ENCODE data around the gene CLCN7.

Gene CLCN7

GRCh38 chr16:1439058-1439698 is 35.6 kb downstream of the CLCN7 start:
- no peak overlapping the region for H3K9ac ChIP-seq (ENCODE audit: low read depth, low read length)
- 92% methylated on average over 27 of the region's 27 CpGs for WGBS

GRCh38 chr16:1438229-1439057 is 36.4 kb downstream of the CLCN7 start:
- WGBS: 94% methylated on average over 35 of the region's 35 CpGs

More at GRCh38 chr16:1439058-1439698, 35.6 kb downstream of the CLCN7 start:
- Histone ChIP-seq H3K4me3 (ENCODE audit: low read length) (no peak overlapping the region), H3K27ac (ENCODE audit: low read depth, low read length) (no peak overlapping the region), H3K36me3 (ENCODE audit: insufficient read depth, low read length) (no peaks in the 10 kb centered on the region), H3K27me3 (ENCODE audit: insufficient read depth, low read length) (no peaks in the 10 kb centered on the region), H3K9me3 (ENCODE audit: insufficient read depth, low read depth, low read length) (no peaks in the 10 kb centered on the region), H3K4me1 (ENCODE audit: insufficient read depth, low read length) (no peaks in the 10 kb centered on the region)

GRCh38 chr16:1437606-1438005 is 37.2 kb downstream of the CLCN7 start:
- Histone ChIP-seq H3K4me3 (ENCODE audit: low read length) (no peak overlapping the region), H3K9ac (ENCODE audit: low read depth, low read length) (no peak overlapping the region), H3K27ac (ENCODE audit: low read depth, low read length) (no peak overlapping the region), H3K4me1 (ENCODE audit: insufficient read depth, low read length) (no peaks in the 10 kb centered on the region), H3K27me3 (ENCODE audit: insufficient read depth, low read length) (no peaks in the 10 kb centered on the region), H3K9me3 (ENCODE audit: insufficient read depth, low read depth, low read length) (no peaks in the 10 kb centered on the region), H3K36me3 (ENCODE audit: insufficient read depth, low read length) (no peaks in the 10 kb centered on the region)
- 92% methylated on average over 22 of the region's 22 CpGs for WGBS

More at GRCh38 chr16:1438229-1439057, 36.4 kb downstream of the CLCN7 start:
- no peaks in the 10 kb centered on the region for H3K9me3 ChIP-seq (ENCODE audit: insufficient read depth, low read depth, low read length)
- H3K4me3 ChIP-seq (ENCODE audit: low read length): no peak overlapping the region
- H3K9ac ChIP-seq (ENCODE audit: low read depth, low read length): no peak overlapping the region
- no peaks in the 10 kb centered on the region for H3K4me1 ChIP-seq (ENCODE audit: insufficient read depth, low read length)
- H3K27me3 ChIP-seq (ENCODE audit: insufficient read depth, low read length): no peaks in the 10 kb centered on the region
- H3K27ac ChIP-seq (ENCODE audit: low read depth, low read length): no peak overlapping the region
- no peaks in the 10 kb centered on the region for H3K36me3 ChIP-seq (ENCODE audit: insufficient read depth, low read length)

- Histone ChIP-seq H3K36me3 (ENCODE audit: insufficient read depth, low read length) (no peaks in the 10 kb centered on the region), H3K4me1 (ENCODE audit: insufficient read depth, low read length) (no peaks in the 10 kb centered on the region), H3K27ac (ENCODE audit: low read depth, low read length) (no peak overlapping the region), H3K27me3 (ENCODE audit: insufficient read depth, low read length) (no peaks in the 10 kb centered on the region), H3K4me3 (ENCODE audit: low read length) (no peak overlapping the region), H3K9me3 (ENCODE audit: insufficient read depth, low read depth, low read length) (no peaks in the 10 kb centered on the region), H3K9ac (ENCODE audit: low read depth, low read length) (no peak overlapping the region)
- 91% methylated on average over 47 of the region's 47 CpGs for WGBS
These were observed 38.0 kb downstream of the CLCN7 start for GRCh38 chr16:1436731-1437355.

- H3K9me3 ChIP-seq (ENCODE audit: insufficient read depth, low read depth, low read length): no peaks in the 10 kb centered on the region
- H3K36me3 ChIP-seq (ENCODE audit: insufficient read depth, low read length): no peaks in the 10 kb centered on the region
- H3K4me1 ChIP-seq (ENCODE audit: insufficient read depth, low read length): no peaks in the 10 kb centered on the region
- H3K27ac ChIP-seq (ENCODE audit: low read depth, low read length): no peak overlapping the region
- no peak overlapping the region for H3K4me3 ChIP-seq (ENCODE audit: low read length)
- WGBS: 88% methylated on average over 32 of the region's 32 CpGs
- H3K9ac ChIP-seq (ENCODE audit: low read depth, low read length): no peak overlapping the region
- H3K27me3 ChIP-seq (ENCODE audit: insufficient read depth, low read length): no peaks in the 10 kb centered on the region
These were observed 38.7 kb downstream of the CLCN7 start for GRCh38 chr16:1435921-1436697.

GRCh38 chr16:1434644-1435592 is 39.9 kb downstream of the CLCN7 start:
- H3K4me1 ChIP-seq (ENCODE audit: insufficient read depth, low read length): no peaks in the 10 kb centered on the region
- no peak overlapping the region for H3K27ac ChIP-seq (ENCODE audit: low read depth, low read length)
- H3K27me3 ChIP-seq (ENCODE audit: insufficient read depth, low read length): no peaks in the 10 kb centered on the region
- H3K9ac ChIP-seq (ENCODE audit: low read depth, low read length): no peak overlapping the region
- 96% methylated on average over 40 of the region's 40 CpGs for WGBS
- no peak overlapping the region for H3K4me3 ChIP-seq (ENCODE audit: low read length)
- H3K36me3 ChIP-seq (ENCODE audit: insufficient read depth, low read length): no peaks in the 10 kb centered on the region
- no peaks in the 10 kb centered on the region for H3K9me3 ChIP-seq (ENCODE audit: insufficient read depth, low read depth, low read length)

- 86% methylated on average over 22 of the region's 22 CpGs for WGBS
- no peak overlapping the region for H3K4me3 ChIP-seq (ENCODE audit: low read length)
- no peaks in the 10 kb centered on the region for H3K9me3 ChIP-seq (ENCODE audit: insufficient read depth, low read depth, low read length)
- no peak overlapping the region for H3K9ac ChIP-seq (ENCODE audit: low read depth, low read length)
- no peaks in the 10 kb centered on the region for H3K36me3 ChIP-seq (ENCODE audit: insufficient read depth, low read length)
- no peak overlapping the region for H3K27ac ChIP-seq (ENCODE audit: low read depth, low read length)
- H3K4me1 ChIP-seq (ENCODE audit: insufficient read depth, low read length): no peaks in the 10 kb centered on the region
- H3K27me3 ChIP-seq (ENCODE audit: insufficient read depth, low read length): no peaks in the 10 kb centered on the region
These were observed 41.1 kb downstream of the CLCN7 start for GRCh38 chr16:1433756-1434155.

- Histone ChIP-seq H3K36me3 (ENCODE audit: insufficient read depth, low read length) (no peaks in the 10 kb centered on the region), H3K27ac (ENCODE audit: low read depth, low read length) (no peak overlapping the region), H3K27me3 (ENCODE audit: insufficient read depth, low read length) (no peaks in the 10 kb centered on the region), H3K4me3 (ENCODE audit: low read length) (no peak overlapping the region), H3K9me3 (ENCODE audit: insufficient read depth, low read depth, low read length) (no peaks in the 10 kb centered on the region), H3K9ac (ENCODE audit: low read depth, low read length) (no peak overlapping the region), H3K4me1 (ENCODE audit: insufficient read depth, low read length) (no peaks in the 10 kb centered on the region)
- 94% methylated on average over 14 of the region's 14 CpGs for WGBS
These were observed 41.6 kb downstream of the CLCN7 start for GRCh38 chr16:1433263-1433560.

GRCh38 chr16:1432388-1433262 is 42.2 kb downstream of the CLCN7 start:
- no peaks in the 10 kb centered on the region for H3K9me3 ChIP-seq (ENCODE audit: insufficient read depth, low read depth, low read length)
- H3K9ac ChIP-seq (ENCODE audit: low read depth, low read length): no peak overlapping the region
- 94% methylated on average over 62 of the region's 63 CpGs for WGBS
- no peaks in the 10 kb centered on the region for H3K27me3 ChIP-seq (ENCODE audit: insufficient read depth, low read length)
- no peak overlapping the region for H3K27ac ChIP-seq (ENCODE audit: low read depth, low read length)
- H3K4me1 ChIP-seq (ENCODE audit: insufficient read depth, low read length): no peaks in the 10 kb centered on the region
- H3K4me3 ChIP-seq (ENCODE audit: low read length): no peak overlapping the region
- H3K36me3 ChIP-seq (ENCODE audit: insufficient read depth, low read length): no peaks in the 10 kb centered on the region

All from HUES64 (cell line).